AG04449 (cell line): ENCODE results near the gene DPP7.

Experiments used
- CTCF ChIA-PET: fragments of 350-600 bp; formaldehyde crosslinking; extraction: SDS; loops from one replicate; lab custom pipeline; 2021; ENCODE audit warnings: antibody characterized with exemption; lab: Yijun Ruan, JAX
- POLR2A ChIA-PET: fragments of 400-600, 350-600 bp; formaldehyde crosslinking; extraction: SDS; loops from one replicate; lab custom pipeline; 2020; ENCODE audit warnings: antibody characterized with exemption, inconsistent platforms; lab: Yijun Ruan, JAX
- DNase-seq: peaks from one replicate; pipeline ENCODE4 v3.0.0-alpha.2; 2010; ENCODE audit warnings: low read depth, low spot score
- H3K4me3 ChIP-seq: 2 replicates; pipeline ENCODE4 v1.5.1; 2011; ENCODE audit warnings: low read depth, mild to moderate bottlenecking, control low read depth, low read length
- TF ChIP-seq, protein P1 (sequence below): IDR thresholded peaks from one replicate; pipeline ENCODE4 v1.5.1; 2011; ENCODE audit warnings: mild to moderate bottlenecking, moderate library complexity, low read length, control low read depth, inconsistent platforms; ENCODE audit not compliant: insufficient read depth; ENCODE audit errors: missing control alignments

Gene DPP7

DNA sequence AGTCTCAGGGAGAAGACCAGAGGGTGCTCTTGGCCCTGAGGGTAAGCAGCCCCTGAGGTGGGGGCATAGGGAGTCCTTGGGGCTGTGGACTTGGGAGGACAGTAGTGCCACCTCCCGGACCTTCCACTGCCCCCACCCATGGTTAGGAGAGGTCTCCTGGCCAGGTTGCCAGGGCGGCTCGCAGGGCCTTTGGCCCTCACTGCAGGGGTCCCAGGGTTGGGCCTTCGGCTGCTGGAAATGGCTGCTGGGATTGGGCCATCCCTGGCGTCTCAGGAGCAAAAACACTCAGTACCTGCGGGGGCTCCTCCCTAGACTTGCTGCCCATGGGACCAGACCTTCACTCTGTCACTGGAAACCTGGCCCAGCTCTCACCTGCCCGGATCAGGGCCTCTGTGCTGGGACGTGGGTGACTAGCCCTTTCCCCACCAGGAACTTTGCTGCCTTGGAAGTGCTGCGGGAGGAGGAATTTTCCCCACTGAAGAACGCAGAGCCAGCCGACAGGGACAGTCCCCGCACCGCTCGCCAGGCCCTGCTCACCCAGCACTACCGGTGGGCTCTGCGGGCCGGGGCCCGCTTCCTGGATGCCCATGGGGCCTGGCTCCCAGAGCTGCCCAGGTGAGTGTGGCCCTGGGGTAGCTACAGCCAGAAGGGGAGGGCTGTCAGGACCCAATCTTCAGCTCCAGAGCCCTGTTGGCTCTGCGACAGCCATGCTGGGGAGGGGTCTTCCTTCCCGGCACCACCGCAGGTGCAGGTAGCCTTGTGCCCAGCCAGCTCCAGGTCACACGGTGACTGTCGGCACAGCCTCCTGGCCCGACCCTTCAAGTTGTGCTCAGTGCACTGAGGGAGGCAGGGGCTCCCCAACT, 34.0 kb downstream of the DPP7 start:
- POLR2A ChIA-PET = no interaction called here
- no peak for DNase-seq
- CTCF ChIA-PET = interaction anchor here (1.6 to 17.0 kb wide), 3 partner anchors 12 to 45 kb away, joined by 4 to 208 read pairs (median 10); partner anchors contain the start of gene SAPCD2
- TF ChIP-seq, protein P1, sequence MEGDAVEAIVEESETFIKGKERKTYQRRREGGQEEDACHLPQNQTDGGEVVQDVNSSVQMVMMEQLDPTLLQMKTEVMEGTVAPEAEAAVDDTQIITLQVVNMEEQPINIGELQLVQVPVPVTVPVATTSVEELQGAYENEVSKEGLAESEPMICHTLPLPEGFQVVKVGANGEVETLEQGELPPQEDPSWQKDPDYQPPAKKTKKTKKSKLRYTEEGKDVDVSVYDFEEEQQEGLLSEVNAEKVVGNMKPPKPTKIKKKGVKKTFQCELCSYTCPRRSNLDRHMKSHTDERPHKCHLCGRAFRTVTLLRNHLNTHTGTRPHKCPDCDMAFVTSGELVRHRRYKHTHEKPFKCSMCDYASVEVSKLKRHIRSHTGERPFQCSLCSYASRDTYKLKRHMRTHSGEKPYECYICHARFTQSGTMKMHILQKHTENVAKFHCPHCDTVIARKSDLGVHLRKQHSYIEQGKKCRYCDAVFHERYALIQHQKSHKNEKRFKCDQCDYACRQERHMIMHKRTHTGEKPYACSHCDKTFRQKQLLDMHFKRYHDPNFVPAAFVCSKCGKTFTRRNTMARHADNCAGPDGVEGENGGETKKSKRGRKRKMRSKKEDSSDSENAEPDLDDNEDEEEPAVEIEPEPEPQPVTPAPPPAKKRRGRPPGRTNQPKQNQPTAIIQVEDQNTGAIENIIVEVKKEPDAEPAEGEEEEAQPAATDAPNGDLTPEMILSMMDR = no peak
- H3K4me3 ChIP-seq = no peak overlapping the region

DNA sequence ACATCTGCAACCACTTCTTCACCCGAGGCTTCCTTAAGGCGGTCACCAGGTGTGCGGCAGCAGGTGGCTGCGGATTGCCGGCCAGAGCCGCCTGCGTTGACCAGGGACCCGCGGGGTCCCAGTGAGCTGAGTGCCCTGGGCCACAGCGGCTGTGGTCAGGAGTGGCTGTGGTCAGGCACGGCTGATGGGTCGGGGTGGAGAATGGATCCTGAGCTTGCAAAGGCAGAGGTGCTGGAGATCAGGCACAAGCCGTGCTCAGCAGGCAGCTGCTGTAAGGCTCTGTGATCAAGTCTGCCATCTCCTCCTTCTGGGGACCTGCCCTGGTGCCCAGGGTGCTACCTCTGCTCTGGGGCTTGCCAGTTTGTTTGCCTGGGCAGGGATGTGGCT, 35.1 kb downstream of the DPP7 start:
- DNase-seq = no peak
- ChIA-PET POLR2A (no interaction called here), CTCF (interaction anchor here (0.6 to 17.0 kb wide), 4 partner anchors 11 to 45 kb away, joined by 3 to 208 read pairs (median 6); partner anchors contain the start of gene SAPCD2)
- no peak overlapping the region for H3K4me3 ChIP-seq
- TF ChIP-seq, protein P1 = no peak

DNA sequence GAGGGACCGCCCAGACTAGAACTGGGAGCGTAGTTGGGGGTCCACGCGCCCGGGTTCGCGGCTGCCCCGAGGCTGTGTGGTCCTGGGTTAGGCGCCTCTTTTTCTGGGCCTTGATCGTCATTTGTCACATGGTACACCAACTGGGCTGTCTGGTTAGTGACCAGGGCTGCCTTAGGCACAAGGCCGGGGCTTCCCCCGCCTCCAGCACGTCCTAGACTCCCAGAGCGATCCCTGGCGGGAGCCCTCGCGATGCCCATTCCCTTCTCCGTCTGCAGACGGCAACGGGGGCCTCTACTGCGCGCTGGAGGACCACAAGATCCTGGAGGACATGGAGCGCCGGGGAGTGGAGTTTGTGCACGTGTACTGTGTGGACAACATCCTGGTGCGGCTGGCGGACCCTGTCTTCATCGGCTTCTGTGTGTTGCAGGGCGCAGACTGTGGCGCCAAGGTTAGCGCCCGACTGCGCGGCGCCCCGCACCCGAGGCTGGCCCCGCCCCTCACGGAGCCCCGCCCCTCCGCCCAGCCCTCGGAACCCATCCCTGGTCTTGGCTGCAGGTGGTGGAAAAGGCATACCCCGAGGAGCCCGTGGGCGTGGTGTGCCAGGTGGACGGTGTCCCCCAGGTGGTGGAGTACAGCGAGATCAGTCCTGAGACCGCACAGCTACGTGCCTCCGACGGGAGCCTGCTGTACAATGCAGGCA, 35.7 kb downstream of the DPP7 start:
- TF ChIP-seq, protein P1 = no peak
- POLR2A ChIA-PET = interaction anchor here (2.7 kb wide), 1 partner anchor 7 kb away, joined by 16 read pairs; the partner anchor contains the start of gene MAN1B1
- H3K4me3 ChIP-seq = peak overlapping the region; percentile 68
- CTCF ChIA-PET = interaction anchor here (2.2 to 17.0 kb wide), 3 partner anchors 11 to 32 kb away, joined by 10 to 208 read pairs (median 10); partner anchors contain the start of genes NPDC1 and SAPCD2
- DNase-seq = no peak

DNA sequence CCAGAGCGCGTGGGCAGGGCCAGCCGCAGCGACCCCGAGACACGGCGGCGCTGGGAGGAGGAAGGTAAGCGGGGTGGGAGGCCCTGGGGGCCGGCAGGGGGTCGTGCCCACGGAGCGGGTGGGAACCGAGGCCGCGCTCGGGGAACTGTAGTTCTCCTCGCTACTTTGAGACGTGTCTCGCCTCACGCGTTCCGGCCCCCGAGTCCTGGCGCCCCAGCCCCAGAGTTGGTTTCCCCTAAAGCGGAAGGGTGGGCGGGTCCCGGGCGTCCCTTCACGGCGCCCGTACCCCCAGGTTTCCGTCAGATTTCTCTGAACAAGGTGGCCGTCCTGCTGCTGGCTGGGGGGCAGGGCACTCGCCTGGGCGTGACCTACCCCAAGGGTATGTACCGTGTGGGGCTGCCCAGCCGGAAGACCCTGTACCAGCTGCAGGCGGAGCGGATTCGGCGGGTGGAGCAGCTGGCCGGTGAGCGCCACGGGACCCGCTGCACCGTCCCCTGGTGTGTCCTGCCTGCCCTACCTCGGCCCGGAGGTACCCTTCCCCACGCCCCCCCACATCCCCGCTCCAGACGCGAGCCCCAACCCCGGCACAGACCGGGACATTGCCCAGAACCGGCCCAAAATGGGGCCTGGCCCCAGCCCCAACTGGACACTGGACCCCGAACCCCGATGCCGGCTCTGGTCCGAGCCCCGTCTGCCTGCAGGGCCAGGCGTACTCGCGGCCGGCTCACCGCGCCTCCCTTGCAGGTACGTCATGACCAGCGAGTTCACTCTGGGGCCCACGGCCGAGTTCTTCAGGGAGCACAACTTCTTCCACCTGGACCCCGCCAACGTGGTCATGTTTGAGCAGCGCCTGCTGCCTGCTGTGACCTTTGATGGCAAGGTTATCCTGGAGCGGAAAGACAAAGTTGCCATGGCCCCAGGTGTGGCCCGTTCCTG, 36.5 kb downstream of the DPP7 start:
- DNase-seq = no peak
- H3K4me3 ChIP-seq = peak overlapping the region; percentile 68
- TF ChIP-seq, protein P1 = no peak
- ChIA-PET CTCF (interaction anchor here (0.7 to 17.0 kb wide), 4 partner anchors 9 to 31 kb away, joined by 3 to 208 read pairs (median 6); partner anchors contain the start of genes MAN1B1, NPDC1 and SAPCD2), POLR2A (interaction anchor here (2.7 kb wide), 1 partner anchor 8 kb away, joined by 16 read pairs; the partner anchor contains the start of gene MAN1B1)

DNA sequence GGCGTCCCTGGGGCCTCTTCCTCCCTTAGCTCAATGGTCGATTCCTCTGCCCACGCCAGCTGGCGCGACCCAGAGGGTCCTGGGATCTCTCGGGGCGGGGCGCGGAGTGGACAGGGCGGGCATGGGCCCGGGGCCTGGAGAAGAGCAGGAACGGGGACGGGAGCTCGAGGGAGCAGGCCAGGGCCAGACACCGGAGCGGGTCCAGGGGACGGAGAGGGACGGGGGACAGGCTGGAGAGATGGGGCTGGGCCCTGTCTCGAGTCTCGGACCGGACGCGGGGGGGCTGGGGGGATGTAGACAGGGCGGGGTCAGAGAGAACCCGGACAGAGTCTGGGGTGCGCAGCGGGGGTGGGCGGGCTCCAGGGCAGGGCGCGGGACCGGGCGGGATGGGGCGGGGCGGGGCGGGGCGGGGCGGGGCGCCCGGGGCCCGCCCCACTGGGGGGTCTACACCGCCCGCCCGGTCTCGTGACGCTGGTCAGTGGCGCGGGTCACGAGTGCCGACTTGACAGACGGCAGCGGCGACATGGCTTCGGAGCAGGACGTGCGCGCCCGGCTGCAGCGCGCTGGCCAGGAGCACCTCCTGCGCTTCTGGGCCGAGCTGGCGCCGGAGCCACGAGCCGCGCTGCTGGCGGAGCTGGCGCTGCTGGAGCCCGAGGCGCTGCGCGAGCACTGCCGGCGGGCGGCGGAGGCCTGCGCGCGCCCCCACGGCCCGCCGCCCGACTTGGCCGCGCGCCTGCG, 37.4 kb downstream of the DPP7 start, which contains the start of gene UAP1L1:
UAP1L1 (plus strand) TSS at position 508 of the 738 bp plus-strand sequence; CDS start at position 524, 16 bp downstream.
- peak within 1 kb of the TSS; percentile 68 for H3K4me3 ChIP-seq
- TF ChIP-seq, protein P1 = no peak
- ChIA-PET CTCF (interaction anchor here (0.7 to 17.0 kb wide), 7 partner anchors 9 to 150 kb away, joined by 3 to 208 read pairs (median 3); partner anchors contain the start of genes MAN1B1, NPDC1, RNF224 and SAPCD2), POLR2A (interaction anchor here (0.7 to 2.7 kb wide), 2 partner anchors 9 kb away, joined by 3 to 16 read pairs; partner anchors contain the start of gene MAN1B1)
- no peak for DNase-seq
